ENCODE data around the gene PNPLA5.

PNPLA5 gene

GRCh38 chr22:43893266-43893665, 1.5 kb upstream of the PNPLA5 start:
- in situ Hi-C loops (cut with HindIII; ENCODE audit: low sequenced_read_pairs): no loop called here
- no peak for DNase-seq (ENCODE audit: low read depth, low spot score)
- no peak overlapping the region for H3K4me3 ChIP-seq (ENCODE audit: low read depth, low read length)
- TF ChIP-seq, protein P1, sequence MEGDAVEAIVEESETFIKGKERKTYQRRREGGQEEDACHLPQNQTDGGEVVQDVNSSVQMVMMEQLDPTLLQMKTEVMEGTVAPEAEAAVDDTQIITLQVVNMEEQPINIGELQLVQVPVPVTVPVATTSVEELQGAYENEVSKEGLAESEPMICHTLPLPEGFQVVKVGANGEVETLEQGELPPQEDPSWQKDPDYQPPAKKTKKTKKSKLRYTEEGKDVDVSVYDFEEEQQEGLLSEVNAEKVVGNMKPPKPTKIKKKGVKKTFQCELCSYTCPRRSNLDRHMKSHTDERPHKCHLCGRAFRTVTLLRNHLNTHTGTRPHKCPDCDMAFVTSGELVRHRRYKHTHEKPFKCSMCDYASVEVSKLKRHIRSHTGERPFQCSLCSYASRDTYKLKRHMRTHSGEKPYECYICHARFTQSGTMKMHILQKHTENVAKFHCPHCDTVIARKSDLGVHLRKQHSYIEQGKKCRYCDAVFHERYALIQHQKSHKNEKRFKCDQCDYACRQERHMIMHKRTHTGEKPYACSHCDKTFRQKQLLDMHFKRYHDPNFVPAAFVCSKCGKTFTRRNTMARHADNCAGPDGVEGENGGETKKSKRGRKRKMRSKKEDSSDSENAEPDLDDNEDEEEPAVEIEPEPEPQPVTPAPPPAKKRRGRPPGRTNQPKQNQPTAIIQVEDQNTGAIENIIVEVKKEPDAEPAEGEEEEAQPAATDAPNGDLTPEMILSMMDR (IDR thresholded peaks at IDR 0.05; ENCODE audit: low read depth, low read length): no peak

GRCh38 chr22:43892183-43892894, 526 bp upstream of the PNPLA5 start:
- no peak overlapping the region for H3K4me3 ChIP-seq (ENCODE audit: low read depth, low read length)
- TF ChIP-seq, protein P1 (IDR thresholded peaks at IDR 0.05; ENCODE audit: low read depth, low read length): no peak
- in situ Hi-C loops (cut with HindIII; ENCODE audit: low sequenced_read_pairs): no loop called here
- no peak for DNase-seq (ENCODE audit: low read depth, low spot score)

DNA sequence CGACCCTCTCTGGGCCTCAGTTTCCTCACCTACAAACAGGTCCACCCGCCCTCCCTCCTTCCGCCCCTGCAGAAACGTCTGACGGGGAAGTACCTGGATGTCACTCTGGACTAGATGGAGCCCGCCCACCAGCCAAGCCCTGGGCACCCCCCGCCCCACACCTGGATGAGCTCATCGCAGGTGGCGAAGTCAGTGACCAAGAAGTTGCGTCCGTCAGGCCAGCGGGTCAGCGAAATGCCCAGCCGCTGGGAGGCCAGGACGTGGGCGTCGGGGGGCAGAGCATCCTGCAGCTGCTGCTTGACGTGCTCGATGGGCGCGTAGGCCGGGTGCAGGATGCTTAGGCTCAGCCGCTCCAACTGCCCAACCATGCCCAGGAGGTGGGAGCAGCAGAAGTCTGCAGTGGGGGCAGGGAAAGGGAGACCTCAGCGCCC, 897 bp downstream of the PNPLA5 start:
- no peak for DNase-seq (ENCODE audit: low read depth, low spot score)
- in situ Hi-C loops (cut with HindIII; ENCODE audit: low sequenced_read_pairs): no loop called here
- TF ChIP-seq, protein P1 (IDR thresholded peaks at IDR 0.05; ENCODE audit: low read depth, low read length): no peak
- no peak overlapping the region for H3K4me3 ChIP-seq (ENCODE audit: low read depth, low read length)

DNA sequence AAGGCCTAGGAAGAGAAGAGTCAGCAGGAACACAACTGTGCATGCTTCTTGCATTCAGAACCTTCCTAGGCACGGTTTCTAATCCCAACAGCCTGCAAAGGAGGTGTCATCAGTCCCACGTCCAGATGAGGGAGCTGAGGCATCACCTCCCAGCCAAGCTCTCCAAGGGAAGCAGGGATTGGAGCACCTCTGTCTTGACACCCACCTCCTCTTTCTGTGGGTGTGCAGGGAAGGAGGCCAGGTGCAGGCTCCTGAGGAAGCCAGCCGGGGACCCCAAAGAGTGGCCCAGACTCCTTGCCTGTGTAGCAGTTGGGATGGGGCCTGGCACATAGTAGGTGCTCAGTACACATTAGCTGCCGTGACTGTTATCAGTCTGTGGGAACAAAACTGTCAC, 2.0 kb downstream of the PNPLA5 start:
- DNase-seq (ENCODE audit: low read depth, low spot score): peak; percentile 19
- in situ Hi-C loops (cut with HindIII; ENCODE audit: low sequenced_read_pairs): no loop called here
- H3K4me3 ChIP-seq (ENCODE audit: low read depth, low read length): no peak overlapping the region
- TF ChIP-seq, protein P1 (IDR thresholded peaks at IDR 0.05; ENCODE audit: low read depth, low read length): peak; percentile 33

DNA sequence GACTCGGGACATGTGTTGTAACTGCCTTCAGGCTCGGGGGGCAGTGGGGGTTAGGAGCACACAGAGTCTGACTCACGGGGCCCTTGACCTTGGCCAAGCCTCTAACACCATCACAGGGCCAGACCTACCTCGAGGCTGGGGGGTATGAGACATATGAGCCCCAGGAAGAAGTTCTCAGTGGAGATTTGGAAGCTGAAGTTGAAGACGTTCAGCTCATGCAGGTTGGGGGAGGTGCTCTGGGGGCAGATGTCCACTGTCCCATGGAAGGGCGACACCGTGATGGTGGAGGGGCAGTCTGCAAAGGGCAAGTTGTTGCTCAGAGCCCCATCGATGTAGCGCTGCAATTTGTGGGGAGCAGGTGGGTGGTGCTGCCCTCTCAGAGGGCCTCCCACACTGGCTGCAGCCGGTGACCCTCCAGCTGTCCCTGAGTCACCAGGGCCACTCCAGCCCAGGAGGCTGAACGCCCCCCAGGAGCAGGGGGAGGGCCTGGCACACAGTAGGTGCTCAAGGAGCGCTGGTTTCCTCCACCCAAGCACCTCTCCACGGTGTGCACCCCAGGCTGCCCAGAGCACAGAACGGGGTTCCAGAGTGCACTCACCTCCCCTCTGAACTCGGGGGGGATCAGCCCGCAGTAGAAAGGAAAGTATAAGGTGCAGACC, 2.5 kb downstream of the PNPLA5 start:
- TF ChIP-seq, protein P1 (IDR thresholded peaks at IDR 0.05; ENCODE audit: low read depth, low read length): no peak
- no peak for DNase-seq (ENCODE audit: low read depth, low spot score)
- in situ Hi-C loops (cut with HindIII; ENCODE audit: low sequenced_read_pairs): no loop called here
- H3K4me3 ChIP-seq (ENCODE audit: low read depth, low read length): no peak overlapping the region

DNA sequence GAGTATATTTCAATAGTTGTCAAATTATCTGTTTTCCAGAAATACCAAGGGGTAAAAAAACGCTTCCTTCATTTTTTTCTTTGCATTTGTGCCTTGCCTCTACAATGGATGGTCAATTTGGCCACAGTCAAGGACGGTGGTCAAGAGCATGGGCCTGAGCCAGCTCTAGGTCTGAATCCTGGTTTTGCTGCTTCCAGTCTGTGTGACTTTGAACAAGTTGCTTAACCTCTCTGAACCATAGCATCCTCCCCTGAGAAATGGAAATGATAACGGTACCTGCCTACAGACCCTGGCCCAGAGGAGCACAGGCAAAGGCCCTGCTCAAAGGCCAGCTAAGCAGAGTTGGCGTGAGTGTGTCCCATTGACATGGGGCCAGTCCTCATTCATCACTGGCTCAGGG, 3.1 kb downstream of the PNPLA5 start:
- DNase-seq (ENCODE audit: low read depth, low spot score): no peak
- in situ Hi-C loops (cut with HindIII; ENCODE audit: low sequenced_read_pairs): no loop called here
- no peak overlapping the region for H3K4me3 ChIP-seq (ENCODE audit: low read depth, low read length)
- TF ChIP-seq, protein P1 (IDR thresholded peaks at IDR 0.05; ENCODE audit: low read depth, low read length): no peak

Measured in astrocyte of the spinal cord (primary cell).